GM18867 (cell line): ENCODE results near the gene CYSLTR1.
A peak's percentile ranks its signal among the peaks of the same experiment; 100 is the strongest.
"Not testable (repeated sequence)": the region's sequence is repeated elsewhere in the genome, so short reads cannot be mapped to it uniquely, and the experiment has no call there.

Source experiments
- ATAC-seq: cut with Tn5 transposase; IDR thresholded peaks from one replicate; pipeline ENCODE4 v1.9.1; 2021; ENCODE audit warnings: mild to moderate bottlenecking, moderate library complexity; ENCODE audit not compliant: unreplicated experiment

The CYSLTR1 gene, protein sequence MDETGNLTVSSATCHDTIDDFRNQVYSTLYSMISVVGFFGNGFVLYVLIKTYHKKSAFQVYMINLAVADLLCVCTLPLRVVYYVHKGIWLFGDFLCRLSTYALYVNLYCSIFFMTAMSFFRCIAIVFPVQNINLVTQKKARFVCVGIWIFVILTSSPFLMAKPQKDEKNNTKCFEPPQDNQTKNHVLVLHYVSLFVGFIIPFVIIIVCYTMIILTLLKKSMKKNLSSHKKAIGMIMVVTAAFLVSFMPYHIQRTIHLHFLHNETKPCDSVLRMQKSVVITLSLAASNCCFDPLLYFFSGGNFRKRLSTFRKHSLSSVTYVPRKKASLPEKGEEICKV

DNA sequence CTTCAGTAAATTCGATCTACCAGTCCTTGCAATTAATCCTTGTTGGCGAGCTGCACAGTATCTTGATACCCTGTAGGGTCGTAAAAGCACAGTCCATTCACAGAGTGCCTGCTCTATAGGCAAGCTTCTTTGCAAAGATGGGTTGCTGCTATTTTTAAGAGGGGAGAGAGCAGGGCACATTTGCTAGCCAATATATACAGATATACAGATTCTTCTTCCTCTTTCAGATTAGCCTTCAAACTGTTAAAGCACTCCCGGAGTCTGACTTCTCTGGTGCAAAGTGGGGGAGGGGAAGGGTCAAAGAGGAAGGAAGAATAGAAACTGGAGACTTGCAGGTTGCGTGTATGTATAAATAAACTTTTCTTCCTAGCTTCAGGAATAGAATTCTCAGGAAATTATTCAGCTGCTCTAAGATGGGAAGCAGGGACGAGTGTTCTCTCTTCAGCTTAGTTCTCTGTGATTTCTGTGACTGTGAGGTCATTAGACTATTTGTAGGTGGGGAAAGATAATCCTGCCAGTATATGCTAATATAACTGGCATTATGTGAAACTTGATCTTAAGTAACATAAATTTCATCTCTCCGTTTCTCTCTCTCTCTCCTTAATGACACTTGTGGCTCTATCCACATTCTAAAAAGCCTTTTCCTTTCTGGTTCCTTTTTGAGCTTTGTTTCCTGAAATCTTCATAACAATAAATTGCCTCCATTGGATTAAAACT is at the start of gene CYSLTR1:
Gene CYSLTR1 (minus strand): TSS at position 242 of the 717 bp plus-strand sequence. CDS start 53,865 bp downstream, outside the sequence.
- peak; percentile 54 for ATAC-seq

DNA sequence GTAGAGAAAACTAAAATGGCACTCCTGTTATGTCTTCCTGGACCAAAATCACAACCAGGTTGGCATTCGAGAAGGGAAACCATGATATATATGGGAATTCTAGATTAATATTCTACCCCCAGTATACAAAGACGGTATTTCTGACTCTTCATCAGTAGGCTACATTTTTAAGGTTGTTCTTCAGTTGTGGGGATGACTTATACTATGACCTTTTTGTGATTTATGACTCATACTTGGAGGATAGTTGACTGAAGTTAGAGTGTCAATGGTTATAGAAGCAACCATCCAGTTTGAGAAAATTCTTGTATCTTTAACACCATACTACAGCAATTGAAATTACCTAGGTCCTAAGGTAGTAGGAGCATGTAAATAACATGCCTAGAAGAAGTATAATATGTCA is 49.8 kb upstream of the CYSLTR1 start:
- no peak for ATAC-seq

DNA sequence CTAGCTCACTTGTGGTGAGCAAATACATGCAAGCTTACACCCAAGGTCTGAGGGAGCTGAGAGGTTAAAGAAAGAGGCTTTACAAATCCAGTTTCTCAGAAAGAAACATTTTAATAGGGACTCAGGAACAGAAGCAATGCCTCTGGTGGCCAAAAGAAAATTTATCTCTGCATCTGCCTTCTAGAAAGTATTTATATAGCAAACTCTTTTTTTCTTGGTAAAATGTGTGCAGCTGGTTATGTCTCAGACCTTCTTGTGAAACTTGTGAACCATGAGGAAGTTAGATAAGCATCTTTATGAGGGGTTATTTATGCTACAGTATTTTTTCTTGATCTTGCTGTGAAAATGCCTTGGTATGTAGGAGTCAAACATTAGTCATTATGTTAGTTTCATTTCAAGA is 48.5 kb upstream of the CYSLTR1 start:
- ATAC-seq = no peak

DNA sequence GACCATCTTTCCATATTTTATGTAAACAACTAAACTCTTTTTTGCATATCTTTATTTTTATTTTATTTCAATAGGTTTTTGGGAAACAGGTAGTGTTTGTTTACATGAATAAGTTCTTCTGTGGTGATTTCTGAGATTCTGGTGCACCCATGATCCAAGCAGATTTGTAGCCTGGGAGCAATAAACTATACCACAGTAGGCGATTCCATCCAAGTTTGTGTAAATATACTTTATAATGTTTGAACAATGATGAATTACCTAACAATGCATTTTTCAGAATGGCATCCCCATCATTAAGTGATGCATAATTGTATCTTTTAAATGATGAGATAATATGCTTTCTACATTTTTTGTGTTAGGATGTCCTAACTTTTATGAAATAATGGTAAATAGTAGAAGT is 39.2 kb upstream of the CYSLTR1 start:
- no peak for ATAC-seq

DNA sequence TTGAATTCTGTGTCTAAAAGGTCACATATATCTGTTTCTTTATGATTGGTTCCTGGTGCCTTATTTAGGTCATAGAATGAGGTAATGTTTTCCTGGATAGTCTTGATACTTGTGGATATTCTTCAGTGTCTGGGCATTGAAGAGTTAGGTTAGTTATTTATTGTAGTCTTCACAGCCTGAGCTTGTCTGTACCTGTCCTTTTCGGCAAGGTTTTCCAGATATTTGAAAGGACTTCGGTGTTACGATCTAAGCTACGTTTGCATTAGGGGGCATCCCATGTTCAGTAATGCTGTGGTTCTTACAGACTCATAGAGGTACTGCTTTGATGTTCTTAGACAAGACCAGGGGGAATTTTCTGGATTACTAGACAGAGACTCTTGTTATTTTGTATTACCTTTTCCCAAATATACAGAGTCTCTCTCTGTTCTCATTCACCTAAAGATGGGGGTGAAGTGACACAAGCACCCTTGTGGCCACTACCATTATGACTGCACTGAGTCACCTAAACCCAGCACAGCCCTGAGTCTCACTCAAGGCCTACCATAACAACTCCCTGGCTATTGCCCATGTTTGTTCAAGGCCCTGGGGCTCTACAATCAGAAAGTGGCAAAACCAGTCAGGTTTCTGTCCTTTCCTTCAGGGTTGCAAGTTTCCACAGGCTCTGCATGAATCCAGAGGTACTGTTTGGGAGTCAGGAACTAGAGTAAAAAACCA is 30.1 kb upstream of the CYSLTR1 start:
- ATAC-seq = no peak

DNA sequence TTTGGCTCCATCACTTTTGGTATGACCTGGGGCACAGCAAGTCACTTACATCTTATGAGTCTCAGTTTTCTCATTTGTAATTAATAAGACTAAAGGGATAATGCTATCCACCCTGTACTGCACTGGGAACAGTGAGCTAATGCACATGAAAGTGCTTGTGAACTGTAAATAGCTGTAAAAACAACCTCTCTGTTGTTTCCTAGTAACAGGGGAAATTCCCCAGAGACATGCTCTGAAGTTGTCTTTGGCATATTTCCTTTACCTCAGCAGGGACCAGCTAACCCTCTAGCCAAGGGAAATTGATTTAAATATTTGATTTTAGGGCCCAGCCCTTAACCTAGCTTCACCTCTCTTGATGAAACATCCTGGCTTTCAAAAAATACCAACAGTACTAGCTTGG is 6.1 kb upstream of the CYSLTR1 start:
- ATAC-seq = peak; percentile 66

DNA sequence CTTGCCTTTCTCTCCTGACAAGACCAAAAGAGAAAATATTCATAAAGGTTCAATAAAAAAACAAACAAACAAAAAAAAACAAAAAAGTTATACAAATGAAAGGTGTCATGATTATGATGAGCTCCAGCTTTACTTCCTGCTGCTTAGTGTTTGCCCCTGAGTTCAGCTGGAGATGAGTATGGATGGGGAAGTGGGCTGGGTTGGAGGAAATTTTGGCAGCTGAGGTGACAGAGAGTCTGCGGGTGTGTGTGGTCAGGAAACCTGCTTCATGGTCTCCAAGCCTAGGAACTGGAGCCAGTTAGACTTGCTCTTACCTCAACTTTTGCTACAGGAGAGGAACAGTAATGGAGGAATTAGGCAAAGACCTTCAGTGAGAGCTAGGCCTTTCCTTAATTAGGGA is 4.3 kb upstream of the CYSLTR1 start:
- no peak for ATAC-seq

DNA sequence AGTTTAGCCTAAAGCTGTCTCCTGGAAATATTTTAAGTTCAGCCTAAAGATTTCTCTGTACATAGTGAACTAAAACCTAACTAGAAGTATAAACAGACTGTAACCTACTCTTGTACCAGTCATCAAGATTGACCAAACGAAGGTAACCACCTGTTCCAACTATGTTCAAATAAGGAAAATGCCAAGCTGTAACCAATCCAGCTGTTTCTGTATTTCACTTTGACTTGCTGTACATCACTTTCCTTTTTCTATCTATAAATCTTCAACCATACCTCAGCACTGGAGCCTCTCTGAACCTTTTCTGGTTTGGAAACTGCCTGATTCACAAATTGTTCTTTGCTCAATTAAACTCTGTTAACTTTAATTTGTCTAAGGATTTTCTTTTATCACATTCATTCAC is 3.1 kb upstream of the CYSLTR1 start:
- no peak for ATAC-seq

DNA sequence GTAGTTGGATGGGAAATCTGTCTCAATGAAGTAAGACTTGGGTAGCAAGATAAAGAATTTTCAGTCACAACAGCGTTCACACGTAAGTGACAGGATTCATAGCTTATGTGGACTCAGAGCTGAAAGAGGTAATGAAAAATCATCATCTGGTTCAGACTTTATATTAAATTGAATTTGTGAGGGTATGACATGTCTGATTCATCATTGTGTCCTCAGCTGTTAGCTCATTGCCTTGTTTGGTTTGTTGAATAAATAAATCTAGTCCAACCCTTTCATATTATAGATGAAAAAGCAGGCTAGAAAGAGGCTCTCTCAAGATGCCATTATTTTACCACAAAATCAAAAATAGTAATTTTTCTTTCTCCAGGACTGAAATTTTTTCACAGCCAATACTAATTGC is 2.7 kb upstream of the CYSLTR1 start:
- ATAC-seq = no peak

DNA sequence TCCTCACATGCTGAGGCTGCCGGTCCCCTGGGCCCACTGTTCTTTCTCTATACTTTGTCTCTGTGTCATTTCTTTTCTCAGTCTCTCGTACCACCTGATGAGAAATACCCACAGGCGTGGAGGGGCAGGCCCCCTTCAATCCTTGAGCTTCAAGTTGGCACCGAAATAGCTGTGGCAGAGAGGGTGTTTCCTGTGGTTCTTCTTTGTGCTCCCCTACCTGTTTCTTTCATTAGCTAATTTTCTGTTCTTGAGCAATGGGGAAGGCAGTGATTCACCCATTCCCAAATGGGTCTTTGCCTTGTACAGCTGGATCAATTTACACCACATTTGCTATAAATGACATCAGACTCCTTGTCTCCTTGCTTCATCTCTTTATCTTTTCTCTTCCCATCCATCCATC is 2.1 kb upstream of the CYSLTR1 start:
- no peak for ATAC-seq

DNA sequence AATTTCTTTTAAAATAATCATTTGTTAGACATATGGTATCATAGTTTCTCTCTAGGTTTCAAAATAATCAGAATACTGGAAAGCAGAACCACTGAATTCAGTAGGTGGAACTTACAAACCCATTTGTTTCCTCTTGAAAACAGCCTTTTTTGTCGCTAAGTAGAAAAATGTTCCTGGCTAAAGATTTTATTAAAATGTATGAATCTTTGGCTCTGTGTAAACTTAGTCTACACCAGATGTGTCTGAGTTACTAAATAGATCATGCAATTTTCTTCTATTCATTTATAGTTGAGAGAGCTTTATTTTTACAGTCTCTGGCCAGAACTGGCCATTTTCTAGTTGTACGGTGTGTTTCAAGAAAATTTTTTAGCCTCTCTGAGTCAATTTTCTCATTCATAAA is 1.0 kb downstream of the CYSLTR1 start:
- ATAC-seq = no peak

DNA sequence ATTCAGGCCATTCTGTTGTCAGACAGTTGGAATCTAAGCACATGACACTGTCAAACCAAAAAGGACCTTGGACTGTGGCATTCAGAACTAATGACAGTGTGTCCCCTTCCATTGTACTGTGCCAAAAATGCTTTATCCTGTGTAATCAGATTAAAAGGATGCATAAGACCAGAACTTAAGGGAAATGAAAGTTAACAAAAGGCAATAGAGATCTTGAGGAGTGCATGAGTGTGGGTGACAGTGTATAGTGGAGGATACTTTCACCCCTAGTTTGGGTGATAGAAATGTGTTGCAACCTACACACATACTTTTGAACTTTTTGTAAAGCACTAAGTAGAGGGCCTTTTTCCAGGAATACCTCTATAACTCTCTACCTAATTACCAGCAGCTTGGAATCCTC is 4.5 kb downstream of the CYSLTR1 start:
- ATAC-seq = no peak

DNA sequence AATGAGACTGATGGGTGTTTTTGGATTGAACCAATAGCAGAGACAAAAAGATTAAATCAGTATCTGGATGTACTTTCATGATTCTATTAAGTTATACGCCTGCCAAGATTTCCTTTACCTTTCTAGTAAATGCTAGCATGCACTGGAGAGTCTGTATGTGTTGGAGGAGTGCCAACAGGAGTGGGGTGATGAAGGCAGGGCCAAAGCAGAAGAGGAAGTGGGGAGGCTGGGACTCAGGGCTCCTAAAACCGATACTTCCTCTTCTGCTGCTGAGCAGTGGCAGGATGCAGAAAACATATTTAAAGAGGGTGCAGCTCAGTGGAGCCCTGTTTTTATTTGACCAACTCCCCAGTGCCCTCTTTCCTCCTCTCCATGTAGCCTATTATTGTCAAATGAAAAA is 5.6 kb downstream of the CYSLTR1 start:
- peak; percentile 95 for ATAC-seq

DNA sequence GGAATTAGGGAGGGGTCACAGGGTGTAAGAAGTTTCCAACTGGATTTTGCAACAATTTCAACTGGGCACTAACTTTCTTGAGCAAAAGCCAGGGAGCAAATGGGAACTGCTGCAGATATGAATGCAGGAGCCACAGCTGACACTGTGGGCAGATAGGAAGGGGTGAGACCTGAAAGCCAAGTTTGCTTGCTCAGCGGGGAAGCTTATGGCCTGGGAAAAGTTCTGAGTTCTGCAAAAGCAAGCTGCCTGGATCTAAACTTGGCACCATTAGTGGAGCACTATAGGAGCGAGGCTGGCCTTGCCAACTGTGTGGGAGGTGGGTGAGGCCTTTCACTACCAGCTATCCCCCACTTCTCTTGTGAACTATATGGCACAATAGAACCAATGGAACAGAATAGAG is 11.1 kb downstream of the CYSLTR1 start:
- ATAC-seq = no peak

DNA sequence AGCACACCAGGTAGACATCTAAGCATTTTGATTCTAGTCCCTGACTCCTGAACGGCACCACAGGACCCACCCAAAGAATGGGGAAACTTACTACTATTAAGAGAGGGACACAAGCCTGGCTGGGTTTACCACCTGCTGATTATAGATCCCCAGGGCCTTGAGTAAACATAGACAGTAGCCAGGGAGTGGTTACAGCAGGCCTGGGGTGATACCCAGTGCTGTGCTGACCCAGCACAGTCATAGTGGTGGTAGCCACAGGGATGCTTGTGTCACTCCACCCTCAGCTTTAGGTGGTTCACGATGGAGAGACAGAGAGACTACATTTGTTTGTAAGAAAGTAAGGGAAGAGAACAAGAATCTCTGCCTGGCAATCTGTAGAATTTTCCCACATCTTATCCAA is 11.7 kb downstream of the CYSLTR1 start:
- no peak for ATAC-seq

DNA sequence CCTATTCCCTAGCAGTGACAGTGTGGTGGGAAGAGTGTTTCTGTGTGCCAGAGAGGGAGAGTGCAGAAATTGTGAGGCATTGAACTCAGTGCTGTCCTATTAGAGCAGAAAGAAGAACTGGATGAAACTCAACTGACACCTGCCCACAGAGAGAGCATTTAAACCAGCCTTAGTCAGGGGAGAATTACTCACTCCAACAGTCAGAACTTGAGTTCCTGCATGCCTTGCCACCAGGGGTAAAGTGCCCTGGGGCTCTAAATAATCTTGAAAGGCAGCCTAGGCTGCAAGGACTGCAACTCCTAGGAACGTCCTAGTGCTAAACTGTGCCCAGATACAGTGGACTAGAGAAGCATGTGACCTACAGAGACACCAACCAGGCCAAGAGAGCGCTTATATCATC is 12.8 kb downstream of the CYSLTR1 start:
- peak; percentile 72 for ATAC-seq

DNA sequence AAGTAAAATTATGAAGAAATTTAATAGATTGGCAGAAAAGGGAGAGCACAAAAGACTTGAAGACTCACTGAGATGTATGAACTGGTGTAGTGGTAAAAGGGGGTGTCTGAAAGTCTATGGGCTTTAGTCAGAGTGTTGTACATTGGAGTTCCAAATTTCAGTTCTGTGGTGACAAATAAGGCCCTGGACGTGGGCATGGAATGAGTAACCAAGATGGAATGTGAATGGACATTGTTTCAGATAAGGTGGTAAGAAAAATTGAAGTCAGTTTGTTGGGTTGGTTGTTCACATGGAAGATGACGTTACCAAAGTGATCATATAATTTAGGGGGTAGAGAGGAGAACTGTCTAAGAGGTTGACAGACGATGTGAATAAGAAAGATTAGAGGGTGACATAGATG is 13.9 kb downstream of the CYSLTR1 start:
- ATAC-seq = no peak

DNA sequence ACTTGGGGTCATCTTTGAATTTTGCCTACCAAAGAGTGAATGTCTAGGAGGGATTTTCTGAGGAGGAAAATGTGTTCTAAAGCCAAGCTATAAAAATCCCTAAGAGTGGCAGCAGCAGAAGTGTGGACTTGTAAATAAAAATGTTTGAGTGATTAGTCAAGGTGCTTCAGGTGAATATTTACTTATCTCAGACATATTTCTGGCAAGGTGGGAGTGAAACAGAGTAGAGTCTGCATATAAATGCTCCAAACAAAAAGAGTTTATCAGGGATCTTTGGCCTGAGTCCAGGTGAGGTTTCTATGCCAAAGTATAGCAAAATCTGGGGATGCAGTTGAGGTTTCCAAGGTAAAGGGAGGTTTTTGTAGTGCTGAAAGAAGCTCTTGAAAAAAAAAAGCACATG is 19.7 kb downstream of the CYSLTR1 start:
- no peak for ATAC-seq

DNA sequence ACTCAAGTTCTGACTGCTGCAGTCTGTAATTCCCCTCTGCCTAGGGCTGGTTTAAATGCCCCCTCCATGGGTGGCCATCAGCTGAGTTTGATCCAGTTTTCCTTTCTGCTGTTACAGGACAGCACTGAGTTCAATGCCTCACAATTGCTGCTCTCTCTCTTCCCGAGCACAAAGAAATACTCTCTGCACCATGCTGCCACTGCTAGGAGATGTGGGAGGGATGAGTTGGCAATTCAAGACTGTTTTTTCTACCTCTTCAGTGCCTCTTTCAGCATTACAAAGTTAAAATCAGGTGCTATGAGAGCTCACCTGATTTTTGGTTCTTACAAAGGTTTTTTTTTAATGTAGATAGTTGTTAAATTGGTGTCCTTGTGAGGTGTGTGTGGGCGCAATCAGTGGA is 24.3 kb downstream of the CYSLTR1 start:
- ATAC-seq = no peak

DNA sequence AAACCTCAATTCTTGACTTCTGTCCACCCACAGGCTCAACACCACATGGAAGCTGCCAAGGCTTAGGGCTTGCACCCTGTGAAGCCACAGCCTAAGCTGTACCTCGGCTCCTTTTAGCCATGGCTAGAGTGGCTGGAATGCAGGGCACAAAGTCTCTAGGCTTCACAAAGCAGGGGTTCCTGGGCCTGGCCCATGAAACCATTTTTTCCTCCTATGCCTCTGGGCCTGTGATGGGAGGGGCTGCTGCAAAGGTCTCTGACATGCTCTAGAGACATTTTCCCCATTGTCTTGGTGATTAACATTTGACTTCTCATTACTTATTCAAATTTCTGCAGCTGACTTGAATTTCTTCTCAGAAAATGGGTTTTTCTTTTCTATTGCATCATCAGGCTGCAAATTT is 26.5 kb downstream of the CYSLTR1 start:
- ATAC-seq = not testable (repeated sequence)

DNA sequence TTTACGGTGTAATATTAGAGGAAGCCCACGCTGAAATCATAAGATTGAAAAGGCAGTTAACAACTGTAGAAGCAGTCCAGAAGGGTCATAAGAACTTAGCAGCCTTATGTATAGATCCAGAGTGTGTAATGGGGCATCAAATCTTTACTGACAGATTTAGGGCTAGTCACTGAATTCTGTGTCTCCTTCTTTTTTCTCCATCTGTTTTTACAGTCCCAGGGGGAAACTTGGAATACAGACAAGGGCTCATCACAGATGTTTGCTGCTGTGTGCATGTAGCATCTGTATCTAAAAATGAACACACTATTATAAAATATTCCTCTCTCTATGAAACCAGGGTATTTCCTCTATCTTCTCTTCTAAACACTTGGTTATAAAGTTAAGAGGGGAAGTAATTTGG is 43.9 kb downstream of the CYSLTR1 start:
- ATAC-seq = no peak

DNA sequence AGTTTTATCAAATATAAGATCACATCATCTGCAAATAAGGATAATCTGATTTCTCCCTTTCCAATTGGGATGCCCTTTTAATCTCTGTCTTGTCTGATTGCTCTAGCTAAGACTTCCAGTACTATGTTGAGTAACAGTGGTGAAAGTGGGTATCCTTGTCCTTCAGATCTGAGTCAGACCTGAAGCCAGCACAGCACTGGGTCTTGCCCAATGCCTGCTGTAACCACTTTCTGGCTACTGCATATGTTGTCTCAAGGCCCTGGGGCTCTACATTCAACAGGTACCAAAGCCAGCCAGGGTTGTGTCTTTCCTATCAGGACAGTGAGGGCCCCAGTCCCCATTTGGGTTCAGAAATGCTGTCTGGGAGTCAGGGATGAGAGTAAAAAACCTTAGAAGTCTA is 90.3 kb downstream of the CYSLTR1 start:
- no peak for ATAC-seq
